ENCODE measurements around the gene ADAP2.
"Not testable (repeated sequence)": the region's sequence is repeated elsewhere in the genome, so short reads cannot be mapped to it uniquely, and the experiment has no call there.

ADAP2 gene

DNA sequence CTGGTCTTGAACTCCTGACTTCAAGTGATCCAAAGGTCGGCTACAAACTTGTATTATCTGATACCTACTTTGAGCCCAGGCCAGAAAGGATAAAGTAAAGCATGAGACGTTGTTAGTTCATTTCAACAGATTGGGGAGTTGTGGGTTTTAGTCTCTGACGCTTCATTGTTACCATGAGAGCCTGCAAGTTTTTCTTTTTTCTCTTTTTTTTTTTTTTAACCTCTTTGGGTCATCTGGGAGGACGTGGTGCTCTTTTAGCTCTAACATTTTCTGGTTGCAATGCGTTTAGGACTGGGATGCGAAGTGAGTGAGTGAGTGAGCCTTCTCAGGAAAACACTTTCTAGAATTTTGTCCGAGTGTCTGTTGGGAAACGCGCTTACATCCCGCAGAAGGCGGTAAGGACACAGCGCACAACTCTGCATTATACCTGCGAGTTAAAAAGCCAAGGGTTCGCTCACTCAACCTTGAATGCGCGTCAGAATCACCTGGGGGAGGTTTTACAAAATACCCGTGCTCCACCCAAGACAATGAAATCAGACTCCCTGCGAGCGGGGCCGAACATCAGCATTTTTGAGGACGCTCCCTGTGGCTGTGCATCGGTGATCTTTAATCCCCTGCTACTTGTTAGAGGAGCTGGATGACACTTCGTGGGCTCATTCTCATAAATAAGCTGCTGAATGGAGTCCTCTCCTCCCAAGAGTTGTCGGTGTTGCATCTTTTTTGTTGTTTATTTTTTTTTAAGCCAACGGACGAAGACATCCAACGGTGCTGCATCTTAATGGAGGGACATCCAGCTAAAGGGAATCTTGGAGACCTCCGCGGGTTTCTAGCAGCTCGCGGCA, 48.5 kb downstream of the ADAP2 start:
- peak; percentile 32 for DNase-seq (ENCODE audit: low spot score)

DNA sequence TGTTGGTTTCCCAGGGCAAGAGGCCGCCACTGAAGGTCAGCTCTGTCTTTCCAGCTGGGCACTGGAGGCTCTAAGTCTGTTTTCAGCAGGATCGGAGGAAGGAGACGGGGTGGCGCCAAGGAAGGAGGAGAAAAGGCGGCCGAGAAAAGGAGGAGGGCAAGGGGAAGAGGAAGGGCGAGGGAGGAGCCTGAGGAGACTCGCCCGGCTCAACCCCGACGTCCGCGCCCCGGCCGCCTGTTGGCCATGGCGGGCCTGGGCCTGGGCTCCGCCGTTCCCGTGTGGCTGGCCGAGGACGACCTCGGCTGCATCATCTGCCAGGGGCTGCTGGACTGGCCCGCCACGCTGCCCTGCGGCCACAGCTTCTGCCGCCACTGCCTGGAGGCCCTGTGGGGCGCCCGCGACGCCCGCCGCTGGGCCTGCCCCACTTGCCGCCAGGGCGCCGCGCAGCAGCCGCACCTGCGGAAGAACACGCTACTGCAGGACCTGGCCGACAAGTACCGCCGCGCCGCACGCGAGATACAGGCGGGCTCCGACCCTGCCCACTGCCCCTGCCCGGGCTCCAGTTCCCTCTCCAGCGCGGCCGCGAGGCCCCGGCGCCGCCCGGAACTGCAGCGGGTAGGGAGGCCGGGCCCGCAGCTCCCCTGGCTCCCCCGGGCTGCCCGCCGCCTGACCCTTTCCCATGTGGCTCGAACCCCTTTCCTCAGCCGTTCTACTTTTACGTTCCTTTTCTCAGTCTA, 49.3 kb downstream of the ADAP2 start, which contains the start of gene RNF135:
TSS of gene RNF135 (plus strand) at position 209 of the 737 bp plus-strand sequence. CDS start at position 244, 35 bp downstream.
- peak; percentile 93 for DNase-seq (ENCODE audit: low spot score)

DNA sequence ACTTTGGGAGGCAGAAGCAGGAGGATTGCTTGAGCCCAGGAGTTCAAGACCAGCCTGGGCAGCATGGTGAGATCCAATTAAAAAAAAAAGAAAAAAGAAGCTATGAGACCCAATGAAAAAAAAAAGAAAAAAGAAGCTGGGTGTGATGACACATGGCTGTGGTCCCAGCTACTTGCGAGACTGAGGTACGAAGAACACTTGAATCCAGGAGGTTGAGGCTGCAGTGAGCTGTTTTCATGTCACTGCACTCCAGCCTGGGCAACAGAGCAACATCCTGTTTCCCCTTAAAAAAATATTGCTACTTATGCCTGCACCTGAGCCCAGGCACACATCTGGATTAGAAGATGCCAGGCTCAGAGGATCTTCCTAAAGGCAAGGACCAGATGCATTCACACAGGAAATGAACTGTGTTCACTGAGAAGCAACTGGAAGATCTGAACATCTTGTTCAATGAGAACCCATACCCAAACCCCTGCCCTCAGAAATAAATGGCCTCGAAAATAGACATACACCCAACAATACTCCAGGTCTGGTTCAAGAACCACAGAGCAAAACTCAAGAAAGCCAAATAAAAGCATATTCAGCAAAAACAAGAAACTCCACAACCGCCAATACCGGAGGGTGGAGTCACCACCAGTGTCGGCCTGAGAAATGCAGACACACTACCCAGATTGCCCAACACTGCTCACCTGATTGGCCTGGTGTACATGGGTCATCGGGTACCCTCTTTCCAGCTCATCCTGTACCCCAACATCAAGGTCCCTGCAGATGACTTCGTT, 53.5 kb downstream of the ADAP2 start:
- DNase-seq (ENCODE audit: low spot score): no peak

DNA sequence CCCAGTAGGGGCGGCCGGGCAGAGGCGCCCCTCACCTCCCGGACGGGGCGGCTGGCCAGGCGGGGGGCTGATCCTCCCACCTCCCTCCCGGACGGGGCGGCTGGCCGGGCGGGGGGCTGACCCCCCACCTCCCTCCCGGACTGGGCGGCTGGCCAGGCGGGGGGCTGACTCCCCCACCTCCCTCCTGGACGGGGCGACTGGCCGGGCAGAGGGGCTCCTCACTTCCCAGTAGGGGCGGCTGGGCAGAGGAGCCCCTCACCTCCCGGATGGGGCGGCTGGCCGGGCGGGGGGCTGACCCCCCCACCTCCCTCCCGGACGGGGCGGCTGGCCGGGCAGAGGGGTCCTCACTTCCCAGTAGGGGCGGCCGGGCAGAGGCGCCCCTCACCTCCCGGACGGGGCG, 58.2 kb downstream of the ADAP2 start:
- DNase-seq (ENCODE audit: low spot score): not testable (repeated sequence)

DNA sequence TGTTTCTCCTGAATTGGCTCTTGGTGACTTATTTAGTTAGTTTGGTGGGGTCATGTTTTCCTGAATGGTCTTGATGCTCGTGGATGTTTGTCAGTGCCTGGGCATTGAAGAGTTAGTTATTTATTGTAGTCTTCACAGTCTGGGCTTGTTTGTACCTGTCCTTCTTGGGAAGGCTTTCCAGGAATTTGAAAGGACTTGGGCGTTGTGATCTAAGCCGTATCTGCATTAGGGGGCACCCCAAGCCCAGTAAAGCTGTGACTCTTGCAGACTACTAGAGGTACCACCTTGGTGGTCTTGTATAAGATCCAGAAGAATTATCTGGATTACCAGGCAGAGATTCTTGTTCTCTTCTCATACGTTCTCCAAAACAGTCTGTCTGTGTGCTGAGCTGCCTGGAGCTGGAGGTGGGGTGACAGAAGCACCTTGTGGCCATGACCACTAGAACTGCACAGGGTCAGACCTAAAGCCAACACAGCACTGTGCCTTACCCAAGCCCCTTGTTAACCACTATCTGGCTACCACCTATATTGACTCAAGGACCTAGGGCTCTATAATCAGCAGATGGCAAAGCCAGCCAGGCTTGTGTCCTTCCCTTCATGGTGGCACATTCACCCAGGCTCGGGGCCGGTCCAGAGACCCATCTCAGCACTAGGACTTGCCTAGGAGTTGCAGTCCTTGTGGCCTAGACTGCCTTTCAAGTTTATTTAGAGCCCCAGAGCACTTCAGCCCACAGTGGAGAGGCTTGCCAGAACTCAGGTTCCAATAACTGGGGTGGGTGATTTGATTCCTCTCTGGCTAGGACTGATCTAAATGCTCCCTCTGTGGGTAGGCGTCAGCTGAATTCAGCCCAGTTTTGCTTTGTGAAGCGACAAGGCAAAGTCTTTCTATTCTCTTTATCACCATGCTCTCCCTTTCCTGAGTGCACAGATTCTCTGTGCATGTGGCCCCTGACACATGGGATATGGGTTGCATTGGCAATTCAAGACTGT, 60.1 kb downstream of the ADAP2 start:
- no peak for DNase-seq (ENCODE audit: low spot score)

DNA sequence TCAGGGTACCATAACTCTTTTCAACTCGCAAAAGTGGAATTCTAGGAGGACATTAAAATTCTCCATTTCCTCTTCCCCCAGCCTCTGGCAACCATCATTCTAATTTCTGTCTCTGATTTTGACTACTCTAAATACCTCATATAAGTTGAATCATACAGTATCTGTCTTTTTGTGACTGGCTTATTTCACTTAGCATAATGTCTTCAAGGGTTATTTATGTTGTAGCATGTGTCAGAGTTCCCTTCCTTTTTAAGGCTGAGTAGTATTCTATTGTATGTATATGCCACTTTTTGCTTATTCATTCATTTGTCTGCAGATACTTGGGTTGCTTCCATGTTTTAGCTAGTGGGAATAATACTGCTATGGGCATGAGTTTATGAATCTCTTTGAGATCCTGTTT, 61.1 kb downstream of the ADAP2 start:
- DNase-seq (ENCODE audit: low spot score): no peak

DNA sequence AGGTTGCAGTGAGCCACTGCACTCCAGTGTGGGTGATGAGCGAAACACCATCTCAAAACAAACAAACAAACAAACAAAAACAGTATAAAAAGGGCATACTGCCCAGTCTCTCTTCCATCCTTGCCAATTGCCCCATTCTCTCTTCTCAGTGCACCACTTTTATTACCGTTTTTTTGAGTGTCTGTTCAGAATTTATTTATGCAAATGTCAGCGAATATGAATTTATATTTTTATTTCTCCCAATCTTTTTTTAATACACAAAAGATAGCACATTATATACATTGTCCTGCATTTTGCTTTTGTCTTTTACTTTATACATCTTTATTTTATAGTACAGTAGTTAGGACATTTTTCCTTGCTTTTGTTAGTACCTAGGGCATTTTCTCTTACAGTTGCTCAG, 68.7 kb downstream of the ADAP2 start:
- DNase-seq (ENCODE audit: low spot score): no peak

DNA sequence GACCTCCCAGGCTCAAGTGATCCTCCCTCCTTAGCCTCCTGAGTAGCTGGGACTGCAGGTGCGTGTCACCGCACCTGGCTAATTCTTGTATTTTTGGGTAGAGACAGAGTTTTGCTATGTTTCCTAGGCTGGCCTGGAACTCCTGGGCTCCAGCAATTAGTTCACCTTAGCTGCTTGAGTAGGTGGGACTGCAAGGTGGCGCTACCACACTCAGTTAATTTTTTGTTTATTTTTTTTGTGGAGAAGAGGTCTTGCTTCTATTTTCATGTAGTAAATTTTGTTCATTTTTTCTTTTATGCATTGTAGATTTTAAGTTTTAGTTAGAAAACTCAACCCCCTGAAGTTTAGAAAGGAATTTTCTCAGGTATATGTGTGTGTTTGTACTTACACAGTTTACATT, 70.8 kb downstream of the ADAP2 start:
- no peak for DNase-seq (ENCODE audit: low spot score)

DNA sequence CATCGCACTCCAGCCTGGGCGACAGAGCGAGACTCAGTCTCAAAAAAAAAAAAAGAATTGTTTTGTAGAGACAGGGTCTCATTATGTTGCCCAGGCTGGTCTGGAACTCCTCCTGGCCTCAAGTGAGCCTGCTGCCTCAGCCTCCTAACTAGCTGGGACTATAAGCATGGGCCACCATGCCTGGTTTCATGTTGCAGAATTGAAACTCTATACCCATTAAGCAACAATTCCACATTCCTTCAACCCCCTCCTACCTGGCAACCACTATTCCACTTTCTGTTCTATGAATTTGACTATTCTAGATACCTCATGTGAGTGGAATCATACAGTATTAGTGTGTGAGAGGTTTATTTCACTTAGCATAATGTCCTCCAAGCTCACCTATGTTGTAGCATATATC, 73.6 kb downstream of the ADAP2 start:
- no peak for DNase-seq (ENCODE audit: low spot score)

DNA sequence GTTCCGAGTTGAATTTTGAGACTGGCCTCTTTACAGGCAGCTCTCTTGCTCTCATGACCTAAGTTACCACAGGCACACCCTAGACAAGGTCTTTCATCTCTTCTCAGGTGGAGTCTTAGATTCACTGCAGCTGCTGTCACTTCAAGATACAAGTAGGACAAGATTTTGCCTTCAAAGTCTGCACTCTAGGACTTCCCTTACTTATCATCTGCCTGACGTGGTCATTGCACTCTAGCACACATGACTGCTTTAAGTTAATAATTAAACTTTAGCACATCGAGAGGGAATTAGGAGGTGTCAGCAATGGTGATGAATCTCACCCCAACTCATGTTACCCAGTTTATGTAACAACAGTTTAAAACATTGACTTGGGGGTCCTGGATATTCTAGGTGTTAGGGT, 74.7 kb downstream of the ADAP2 start:
- no peak for DNase-seq (ENCODE audit: low spot score)

DNA sequence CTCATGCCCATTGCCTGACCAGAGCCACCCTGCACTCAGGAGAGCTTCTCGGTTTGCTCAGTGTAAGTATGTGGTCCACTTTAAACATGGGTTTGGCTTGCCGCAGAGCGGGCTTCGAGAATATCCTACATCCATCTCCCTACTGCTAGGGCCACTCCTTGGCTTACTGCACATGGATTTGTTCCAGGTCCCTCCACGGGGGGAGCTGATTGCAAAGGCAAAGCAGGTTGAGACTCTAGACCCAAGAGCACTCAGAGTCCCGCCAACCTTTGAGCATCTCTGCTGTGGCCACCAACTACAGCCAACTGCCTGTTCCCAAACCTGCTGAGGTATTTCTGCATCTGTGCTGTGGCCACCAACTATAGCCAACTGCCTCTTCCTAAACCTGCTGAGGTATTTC, 75.5 kb downstream of the ADAP2 start:
- no peak for DNase-seq (ENCODE audit: low spot score)

DNA sequence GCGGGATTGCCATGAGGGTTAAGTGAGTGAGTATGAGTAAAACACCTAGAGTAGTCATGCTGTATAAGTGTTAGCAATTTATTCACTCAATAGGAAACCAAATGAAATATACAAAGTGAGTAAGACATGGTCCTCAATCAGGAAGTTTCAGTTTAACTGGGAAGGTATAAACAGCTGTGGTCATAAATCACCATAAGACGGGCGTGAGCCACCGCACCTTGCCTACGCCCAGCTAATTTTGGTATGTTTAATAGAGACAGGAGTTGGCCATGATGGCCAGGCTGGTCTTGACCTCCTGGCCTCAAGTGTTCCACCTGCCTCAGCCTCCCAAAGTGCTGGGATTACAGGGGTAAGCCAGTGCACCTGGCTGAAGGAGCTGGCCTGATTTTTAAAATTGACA, 76.1 kb downstream of the ADAP2 start:
- DNase-seq (ENCODE audit: low spot score): no peak

DNA sequence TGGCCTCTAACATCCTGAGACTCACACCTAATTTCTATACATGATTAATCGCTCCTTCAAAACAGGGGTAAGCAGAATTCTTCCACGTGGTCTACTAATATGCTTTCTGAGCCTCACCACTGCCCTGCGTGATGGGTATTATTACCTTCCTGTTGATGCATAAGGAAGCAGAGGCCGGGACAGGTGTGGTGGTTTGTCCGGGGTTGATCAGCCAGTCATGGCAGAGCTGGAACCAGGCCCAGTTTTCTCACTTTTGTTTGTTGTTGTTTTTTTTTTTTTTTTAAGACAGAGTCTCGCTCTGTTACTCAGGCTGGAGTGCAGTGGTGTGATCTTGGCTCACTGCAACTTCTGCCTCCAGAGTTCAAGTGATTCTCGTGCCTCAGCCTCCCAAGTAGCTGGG, 80.3 kb downstream of the ADAP2 start:
- no peak for DNase-seq (ENCODE audit: low spot score)

DNA sequence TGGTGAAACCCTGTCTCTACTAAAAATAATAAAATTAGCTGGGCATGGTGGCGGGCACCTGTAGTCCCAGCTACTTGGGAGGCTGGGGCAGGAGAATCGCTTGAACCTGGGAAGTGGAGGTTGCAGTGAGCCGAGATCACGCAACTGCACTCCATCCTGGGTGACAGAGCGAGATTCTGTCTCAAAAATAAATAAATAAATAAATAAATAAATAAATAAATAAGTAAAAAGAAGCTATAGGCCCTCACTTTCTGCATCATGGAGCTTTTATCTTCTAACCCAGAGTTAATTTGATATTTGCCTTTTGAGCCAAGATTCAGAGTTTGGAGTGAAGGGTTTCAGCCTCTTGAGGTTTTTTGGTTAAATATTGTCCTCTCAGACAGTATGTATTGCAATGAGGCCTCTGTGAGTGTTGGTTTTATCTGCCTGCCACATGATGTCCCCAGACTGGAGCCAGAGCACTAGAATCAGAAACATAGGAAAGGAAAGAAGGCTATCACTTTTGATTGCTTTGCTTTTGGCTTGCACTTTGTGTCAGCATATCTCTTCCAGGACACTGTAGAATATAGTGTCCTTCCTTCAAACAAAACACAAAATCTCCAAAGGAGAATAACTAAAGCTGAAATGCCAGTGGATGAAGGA, 81.6 kb downstream of the ADAP2 start:
- no peak for DNase-seq (ENCODE audit: low spot score)

DNA sequence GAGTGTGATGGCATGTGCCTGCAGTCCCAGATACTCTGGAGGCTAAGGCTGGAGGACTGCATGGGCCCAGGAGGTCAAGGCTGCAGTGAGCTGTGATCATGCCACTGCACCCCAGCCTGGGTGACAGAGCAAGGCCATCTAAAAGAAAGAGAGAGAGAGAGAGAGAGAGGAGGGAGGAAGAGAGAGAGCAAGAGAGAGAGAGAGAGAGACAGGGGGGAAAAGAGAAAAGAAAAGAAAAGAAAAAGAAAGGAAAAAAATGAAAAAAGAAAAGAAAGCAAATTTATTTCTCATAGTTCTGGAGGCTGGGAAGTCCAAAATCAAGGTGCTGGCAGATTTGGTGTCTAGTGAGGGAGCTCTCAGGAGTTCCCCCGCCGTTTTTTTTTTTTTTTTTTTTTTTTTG, 82.4 kb downstream of the ADAP2 start:
- no peak for DNase-seq (ENCODE audit: low spot score)

DNA sequence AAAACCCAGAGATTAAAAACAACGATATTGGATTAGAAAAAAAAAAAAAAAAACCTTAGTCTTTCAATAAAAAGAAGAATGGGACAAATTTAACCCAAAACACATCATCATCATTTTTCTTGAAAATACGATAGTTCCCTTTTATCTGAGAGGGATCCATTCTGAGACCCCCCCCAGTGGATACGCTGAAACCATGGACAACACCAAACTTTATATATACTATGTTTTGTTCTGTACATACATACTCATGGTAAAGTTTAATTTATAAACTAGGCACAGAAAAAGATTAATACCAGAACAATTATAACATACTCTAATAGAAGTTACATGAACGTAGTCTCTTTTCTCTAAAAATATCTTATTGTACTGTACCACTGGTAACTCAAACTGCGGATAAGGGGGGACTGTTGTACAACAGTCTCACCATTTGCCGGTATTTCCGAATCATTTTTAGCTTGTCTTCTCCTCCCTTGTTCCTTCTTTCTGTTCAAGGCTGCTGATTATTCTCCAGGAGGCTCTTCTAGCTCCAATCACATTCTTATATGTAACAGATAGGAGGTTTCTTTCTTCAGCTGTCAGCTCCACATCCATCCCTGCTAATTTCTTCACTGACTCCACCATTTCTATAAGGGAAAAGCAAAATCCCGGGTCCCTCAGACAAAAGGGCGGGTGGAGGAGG, 86.1 kb downstream of the ADAP2 start:
- no peak for DNase-seq (ENCODE audit: low spot score)

DNA sequence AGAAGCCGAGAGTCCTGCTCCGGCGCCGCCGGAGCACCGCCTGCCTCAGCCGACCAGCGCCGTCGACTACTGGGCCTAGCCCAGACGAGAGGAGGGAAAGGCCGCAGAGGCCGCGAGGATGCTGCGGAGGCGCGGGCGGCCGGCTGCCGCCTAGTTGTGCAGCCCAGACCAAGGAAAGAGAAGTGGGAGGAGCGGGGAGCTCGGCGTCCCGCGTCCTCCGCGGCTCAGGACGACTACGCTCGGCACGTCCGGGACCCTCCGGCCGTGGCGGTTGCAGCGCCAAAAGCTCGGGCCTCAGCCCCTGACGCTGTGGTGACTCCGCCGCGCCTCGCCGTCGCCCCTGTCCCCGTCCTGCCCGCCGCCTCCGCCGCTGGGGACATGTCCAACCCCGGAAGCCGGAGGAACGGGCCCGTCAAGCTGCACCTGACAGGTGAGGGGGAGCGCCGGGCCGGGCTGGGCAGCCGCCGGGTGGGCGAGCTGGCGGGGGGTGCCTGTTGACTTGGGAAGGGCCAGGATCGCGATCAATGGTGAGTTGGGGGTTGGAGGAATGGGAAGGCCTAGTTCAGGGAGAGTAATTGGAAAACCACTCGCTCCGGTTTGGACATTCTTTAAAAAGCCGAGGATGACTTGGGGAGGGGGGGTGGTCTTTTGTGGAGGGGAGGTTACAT, 86.8 kb downstream of the ADAP2 start:
- DNase-seq (ENCODE audit: low spot score): peak; percentile 82

Data from iPS-NIHi11 (cell line).